Measurements from ENCODE around the gene IFRD2. TPM values are rescaled to one million over a fixed set of nuclear protein-coding genes. Genes with fewer than 3 reads are reported as not detected.

Gene IFRD2
- total and polyA plus RNA-seq, 2 of the 13 experiments (the other 11 are each of a cell fraction or from before 2014, with no cell fraction given): 32.8 to 96.1 TPM

DNA sequence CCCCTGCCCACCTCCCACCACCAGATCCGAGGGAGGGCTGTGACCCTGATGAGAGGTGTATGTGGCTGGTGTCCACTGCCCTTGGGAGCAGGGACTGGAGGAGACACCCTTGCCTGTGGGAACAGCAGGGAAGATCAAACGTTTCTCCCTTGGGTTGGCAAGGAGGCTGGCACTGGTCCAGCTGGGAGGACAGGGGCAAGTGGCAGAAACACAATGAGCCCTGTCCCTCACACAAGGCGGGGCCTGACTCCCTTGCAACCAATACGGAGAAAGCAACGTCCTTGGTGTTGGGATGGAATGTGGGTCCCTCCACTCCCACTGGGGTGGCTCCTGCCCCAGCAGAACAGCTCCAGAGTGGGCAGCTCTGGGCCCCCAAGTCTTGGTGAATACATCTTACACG, 25.1 kb upstream of the IFRD2 start:
- POLR2A ChIA-PET: interaction anchor here (1.3 to 13.0 kb wide), 4 partner anchors 11 to 25 kb away, joined by 3 to 222 read pairs (median 6); partner anchors contain the start of genes HYAL1, HYAL3, IFRD2 and NAA80
- peaks cover 16 to 32% of the 10 kb centered on the region in 2 experiments for H3K36me3 ChIP-seq (replicated peaks in 1 of 2; ENCODE audit: control insufficient read depth in 1 of 2, insufficient read depth in 2 of 2, low read length in 2 of 2)
- no peaks in the 10 kb centered on the region for H3K9me3 ChIP-seq (ENCODE audit: low read length)
- no peak overlapping the region for H2AFZ ChIP-seq (ENCODE audit: low read length)
- intact Hi-C loops (cut with micrococcal nuclease; ENCODE audit: unreplicated experiment): no loop called here
- no TSS peak for BruUV-seq (replicated peaks)
- CTCF ChIA-PET (ENCODE audit: low intra/inter-chr PET ratio, low total read pairs): no interaction called here
- in situ Hi-C loops (cut with HindIII; ENCODE audit: extremely low pct_ligation_motif_present, low pct_unique_long_range_greater_than_20kb): no loop called here
- no peak overlapping the region for H3K27ac ChIP-seq (ENCODE audit: extremely low read length, insufficient read depth, low read length)
- H3K79me2 ChIP-seq (ENCODE audit: insufficient read depth, low read length): peaks cover 25% of the 10 kb centered on the region
- H3K27me3 ChIP-seq (ENCODE audit: control insufficient read depth in 1 of 2, insufficient read depth in 2 of 2, low read length in 2 of 2): no peaks in the 10 kb centered on the region; a peak in 1 of 5 replicates
- H4K20me1 ChIP-seq (ENCODE audit: insufficient read depth, low read length): no peaks in the 10 kb centered on the region
- ATAC-seq: no peak
- H3K4me3 ChIP-seq (replicated peaks in 1 of 3; ENCODE audit: insufficient read depth in 1 of 3, low read depth in 2 of 3, low read length in 3 of 3): no peak overlapping the region
- no peak for FAIRE-seq
- no peak for DNase-seq (ENCODE audit: low spot score)
- H3K4me2 ChIP-seq (ENCODE audit: low read depth, low read length): no peak overlapping the region
- 70% methylated on average over 5 of the region's 6 CpGs for WGBS (ENCODE audit: low lambda C conversion rate)
- H3K4me1 ChIP-seq (ENCODE audit: insufficient read depth, low read length): peaks cover 50% of the 10 kb centered on the region
- TF ChIP-seq GATAD2A (CRISPR knock-in tag; IDR thresholded peaks at IDR 0.05) (no peak), PCBP2 (optimal IDR thresholded peaks at IDR 0.05; ENCODE audit: low read depth, low read length, poor library complexity, severe bottlenecking) (no peak), RBFOX2 (IDR thresholded peaks at IDR 0.05; ENCODE audit: low read depth, low read length) (no peak)
- TF ChIP-seq, protein P1, sequence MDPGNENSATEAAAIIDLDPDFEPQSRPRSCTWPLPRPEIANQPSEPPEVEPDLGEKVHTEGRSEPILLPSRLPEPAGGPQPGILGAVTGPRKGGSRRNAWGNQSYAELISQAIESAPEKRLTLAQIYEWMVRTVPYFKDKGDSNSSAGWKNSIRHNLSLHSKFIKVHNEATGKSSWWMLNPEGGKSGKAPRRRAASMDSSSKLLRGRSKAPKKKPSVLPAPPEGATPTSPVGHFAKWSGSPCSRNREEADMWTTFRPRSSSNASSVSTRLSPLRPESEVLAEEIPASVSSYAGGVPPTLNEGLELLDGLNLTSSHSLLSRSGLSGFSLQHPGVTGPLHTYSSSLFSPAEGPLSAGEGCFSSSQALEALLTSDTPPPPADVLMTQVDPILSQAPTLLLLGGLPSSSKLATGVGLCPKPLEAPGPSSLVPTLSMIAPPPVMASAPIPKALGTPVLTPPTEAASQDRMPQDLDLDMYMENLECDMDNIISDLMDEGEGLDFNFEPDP (CRISPR knock-in tag; conservative IDR thresholded peaks at IDR 0.05): 0 out of 2 replicates have a peak, but pooled peaks have one; percentile 23
- H3K9ac ChIP-seq (ENCODE audit: insufficient read depth, low read depth, low read length): no peak overlapping the region

DNA sequence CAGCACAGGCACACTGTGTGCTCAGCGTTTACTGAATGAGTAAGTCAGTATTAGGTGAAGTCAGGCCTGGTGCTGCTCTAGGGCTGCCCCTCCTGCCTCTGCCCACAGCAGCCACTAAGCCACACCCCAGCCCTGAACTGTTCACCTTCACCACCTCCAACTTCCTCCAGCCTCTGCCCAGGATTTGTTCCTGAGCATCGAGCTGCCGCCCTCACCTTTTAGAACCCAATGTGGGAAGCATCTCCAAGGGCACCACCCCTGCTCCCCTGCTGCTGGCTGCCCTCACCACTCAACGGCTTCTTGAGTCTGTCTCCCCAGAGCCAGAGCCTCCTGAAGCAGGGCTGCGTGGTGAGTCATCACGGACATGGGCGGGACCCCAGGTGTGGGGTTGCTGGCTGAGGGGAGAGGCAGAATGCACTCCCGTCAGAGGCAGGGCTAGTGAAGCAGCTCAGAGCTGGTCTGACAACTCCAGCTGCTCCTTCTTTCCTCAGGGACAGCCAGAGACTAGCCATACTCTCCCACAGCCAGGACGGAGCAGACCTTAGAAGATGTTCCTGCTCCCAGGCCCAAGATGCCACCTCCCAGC, 24.5 kb upstream of the IFRD2 start:
- no peak overlapping the region for H2AFZ ChIP-seq (ENCODE audit: low read length)
- H3K4me3 ChIP-seq (replicated peaks in 1 of 3; ENCODE audit: insufficient read depth in 1 of 3, low read depth in 2 of 3, low read length in 3 of 3): no peak overlapping the region
- no peak for ATAC-seq
- no peak overlapping the region for H3K27ac ChIP-seq (ENCODE audit: extremely low read length, insufficient read depth, low read length)
- no peak overlapping the region for H3K9ac ChIP-seq (ENCODE audit: insufficient read depth, low read depth, low read length)
- ChIA-PET POLR2A (interaction anchor here (1.3 to 13.0 kb wide), 2 partner anchors 11 to 16 kb away, joined by 3 to 222 read pairs; partner anchors contain the start of genes HYAL1, HYAL3, NAA80 and TUSC2), CTCF (ENCODE audit: low intra/inter-chr PET ratio, low total read pairs) (no interaction called here)
- in situ Hi-C loops (cut with HindIII; ENCODE audit: extremely low pct_ligation_motif_present, low pct_unique_long_range_greater_than_20kb): no loop called here
- peaks cover 45% of the 10 kb centered on the region for H3K4me1 ChIP-seq (ENCODE audit: insufficient read depth, low read length)
- DNase-seq (ENCODE audit: low spot score): no peak
- no peak for FAIRE-seq
- H3K36me3 ChIP-seq (replicated peaks in 1 of 2; ENCODE audit: control insufficient read depth in 1 of 2, insufficient read depth in 2 of 2, low read length in 2 of 2): peaks cover 16 to 32% of the 10 kb centered on the region in 2 experiments
- no peaks in the 10 kb centered on the region for H4K20me1 ChIP-seq (ENCODE audit: insufficient read depth, low read length)
- H3K4me2 ChIP-seq (ENCODE audit: low read depth, low read length): no peak overlapping the region
- H3K9me3 ChIP-seq (ENCODE audit: low read length): no peaks in the 10 kb centered on the region
- H3K27me3 ChIP-seq (ENCODE audit: control insufficient read depth in 1 of 2, insufficient read depth in 2 of 2, low read length in 2 of 2): no peaks in the 10 kb centered on the region; a peak in 1 of 5 replicates
- 91% methylated on average over 7 of the region's 9 CpGs for WGBS (ENCODE audit: low lambda C conversion rate)
- H3K79me2 ChIP-seq (ENCODE audit: insufficient read depth, low read length): peaks cover 25% of the 10 kb centered on the region
- intact Hi-C loops (cut with micrococcal nuclease; ENCODE audit: unreplicated experiment): no loop called here
- no TSS peak for BruUV-seq (replicated peaks)
- TF ChIP-seq FOSL2 (CRISPR knock-in tag; IDR thresholded peaks at IDR 0.05) (peak; percentile 68), SMAD1 (CRISPR knock-in tag; IDR thresholded peaks at IDR 0.05; ENCODE audit: borderline replicate concordance, low read depth) (no peak), ZNF12 (CRISPR knock-in tag; IDR thresholded peaks at IDR 0.05) (peak; percentile 78), FOXM1 (CRISPR knock-in tag; IDR thresholded peaks at IDR 0.05) (no peak), SP2 (CRISPR knock-in tag; IDR thresholded peaks at IDR 0.05) (no peak), IRX3 (CRISPR knock-in tag; IDR thresholded peaks at IDR 0.05; ENCODE audit: borderline replicate concordance, low read depth) (no peak), KDM5B (CRISPR knock-in tag; IDR thresholded peaks at IDR 0.05; ENCODE audit: borderline replicate concordance) (0 out of 2 replicates have a peak, but pooled peaks have one; percentile 32), MLLT10 (CRISPR knock-in tag; IDR thresholded peaks at IDR 0.05) (no peak)
- TF ChIP-seq, protein P2, sequence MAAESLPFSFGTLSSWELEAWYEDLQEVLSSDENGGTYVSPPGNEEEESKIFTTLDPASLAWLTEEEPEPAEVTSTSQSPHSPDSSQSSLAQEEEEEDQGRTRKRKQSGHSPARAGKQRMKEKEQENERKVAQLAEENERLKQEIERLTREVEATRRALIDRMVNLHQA (CRISPR knock-in tag; IDR thresholded peaks at IDR 0.05): no peak

Data from HepG2 (cell line).